Measurements from ENCODE around the gene RHOT2.

DNA sequence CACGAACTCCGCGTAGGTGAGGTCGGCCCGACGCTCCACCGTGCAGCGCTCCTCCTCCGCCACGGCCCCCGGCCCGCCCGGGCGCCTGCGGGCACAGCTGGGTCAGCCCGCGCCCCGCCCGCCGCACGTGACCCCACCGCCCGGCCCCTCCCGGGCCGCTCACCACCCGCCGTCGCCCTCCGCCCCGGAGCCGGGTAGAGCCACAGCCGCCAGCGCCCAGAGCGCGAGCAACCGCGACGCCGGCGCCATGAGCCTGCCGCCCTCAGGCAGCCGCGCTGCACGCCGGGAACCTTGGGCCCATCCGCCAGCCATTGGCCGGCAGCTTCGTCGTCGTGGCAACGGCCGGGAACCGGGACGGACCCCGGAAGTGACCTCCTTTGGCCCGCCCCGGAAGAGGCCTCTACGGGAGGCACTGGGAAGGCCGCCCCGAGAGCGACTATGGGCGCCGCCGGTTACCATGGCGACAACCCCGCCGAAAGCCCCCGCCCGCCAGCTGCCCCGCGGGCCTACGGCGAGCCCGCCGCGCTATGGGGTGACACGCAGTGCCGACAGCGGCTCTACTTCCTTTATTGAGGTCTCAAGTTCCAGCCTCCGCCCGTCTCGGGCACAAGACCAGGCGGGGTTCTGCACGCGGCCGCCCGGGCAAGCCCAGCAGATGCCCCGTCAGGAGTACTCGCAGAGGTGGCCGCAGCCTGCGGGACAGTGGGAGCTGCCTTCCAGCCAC is 16.3 kb downstream of the RHOT2 start, which contains the start of gene JMJD8:
- TF ChIP-seq, protein P1, sequence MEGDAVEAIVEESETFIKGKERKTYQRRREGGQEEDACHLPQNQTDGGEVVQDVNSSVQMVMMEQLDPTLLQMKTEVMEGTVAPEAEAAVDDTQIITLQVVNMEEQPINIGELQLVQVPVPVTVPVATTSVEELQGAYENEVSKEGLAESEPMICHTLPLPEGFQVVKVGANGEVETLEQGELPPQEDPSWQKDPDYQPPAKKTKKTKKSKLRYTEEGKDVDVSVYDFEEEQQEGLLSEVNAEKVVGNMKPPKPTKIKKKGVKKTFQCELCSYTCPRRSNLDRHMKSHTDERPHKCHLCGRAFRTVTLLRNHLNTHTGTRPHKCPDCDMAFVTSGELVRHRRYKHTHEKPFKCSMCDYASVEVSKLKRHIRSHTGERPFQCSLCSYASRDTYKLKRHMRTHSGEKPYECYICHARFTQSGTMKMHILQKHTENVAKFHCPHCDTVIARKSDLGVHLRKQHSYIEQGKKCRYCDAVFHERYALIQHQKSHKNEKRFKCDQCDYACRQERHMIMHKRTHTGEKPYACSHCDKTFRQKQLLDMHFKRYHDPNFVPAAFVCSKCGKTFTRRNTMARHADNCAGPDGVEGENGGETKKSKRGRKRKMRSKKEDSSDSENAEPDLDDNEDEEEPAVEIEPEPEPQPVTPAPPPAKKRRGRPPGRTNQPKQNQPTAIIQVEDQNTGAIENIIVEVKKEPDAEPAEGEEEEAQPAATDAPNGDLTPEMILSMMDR (IDR thresholded peaks at IDR 0.05 in 2 of 3, conservative IDR thresholded peaks at IDR 0.05 in 1 of 3; ENCODE audit: borderline replicate concordance in 1 of 3, insufficient read depth in 1 of 3, low read depth in 2 of 3, low read length in 2 of 3): no peak
- TF ChIP-seq, protein P2, sequence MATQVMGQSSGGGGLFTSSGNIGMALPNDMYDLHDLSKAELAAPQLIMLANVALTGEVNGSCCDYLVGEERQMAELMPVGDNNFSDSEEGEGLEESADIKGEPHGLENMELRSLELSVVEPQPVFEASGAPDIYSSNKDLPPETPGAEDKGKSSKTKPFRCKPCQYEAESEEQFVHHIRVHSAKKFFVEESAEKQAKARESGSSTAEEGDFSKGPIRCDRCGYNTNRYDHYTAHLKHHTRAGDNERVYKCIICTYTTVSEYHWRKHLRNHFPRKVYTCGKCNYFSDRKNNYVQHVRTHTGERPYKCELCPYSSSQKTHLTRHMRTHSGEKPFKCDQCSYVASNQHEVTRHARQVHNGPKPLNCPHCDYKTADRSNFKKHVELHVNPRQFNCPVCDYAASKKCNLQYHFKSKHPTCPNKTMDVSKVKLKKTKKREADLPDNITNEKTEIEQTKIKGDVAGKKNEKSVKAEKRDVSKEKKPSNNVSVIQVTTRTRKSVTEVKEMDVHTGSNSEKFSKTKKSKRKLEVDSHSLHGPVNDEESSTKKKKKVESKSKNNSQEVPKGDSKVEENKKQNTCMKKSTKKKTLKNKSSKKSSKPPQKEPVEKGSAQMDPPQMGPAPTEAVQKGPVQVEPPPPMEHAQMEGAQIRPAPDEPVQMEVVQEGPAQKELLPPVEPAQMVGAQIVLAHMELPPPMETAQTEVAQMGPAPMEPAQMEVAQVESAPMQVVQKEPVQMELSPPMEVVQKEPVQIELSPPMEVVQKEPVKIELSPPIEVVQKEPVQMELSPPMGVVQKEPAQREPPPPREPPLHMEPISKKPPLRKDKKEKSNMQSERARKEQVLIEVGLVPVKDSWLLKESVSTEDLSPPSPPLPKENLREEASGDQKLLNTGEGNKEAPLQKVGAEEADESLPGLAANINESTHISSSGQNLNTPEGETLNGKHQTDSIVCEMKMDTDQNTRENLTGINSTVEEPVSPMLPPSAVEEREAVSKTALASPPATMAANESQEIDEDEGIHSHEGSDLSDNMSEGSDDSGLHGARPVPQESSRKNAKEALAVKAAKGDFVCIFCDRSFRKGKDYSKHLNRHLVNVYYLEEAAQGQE (IDR thresholded peaks at IDR 0.05; ENCODE audit: low read depth): no peak

Measured in HCT116 (cell line).